Parathyroid adenoma (tissue), 2 donors: Measurements from ENCODE around the gene OR1S1.
"Not testable (repeated sequence)": the region's sequence is repeated elsewhere in the genome, so short reads cannot be mapped to it uniquely, and the experiment has no call there.

Experiments
- H2AFZ ChIP-seq: fragments of 300-600 bp; sonication (generic); one replicate; pipeline ENCODE4 v1.7.0; 2017; ENCODE audit warnings: antibody characterized with exemption, mild to moderate bottlenecking
- H3K27ac ChIP-seq: fragments of 300-600 bp; sonication (generic); one replicate; pipeline ENCODE4 v1.7.0; 2017
- H3K27me3 ChIP-seq: fragments of 300-600 bp; sonication (generic); one replicate; pipeline ENCODE4 v1.7.0; 2017; ENCODE audit warnings: low read length; ENCODE audit not compliant: control insufficient read depth, insufficient read depth
- H3K36me3 ChIP-seq: fragments of 300-600 bp; sonication (generic); one replicate; pipeline ENCODE4 v1.7.0; 2017; ENCODE audit warnings: low read length; ENCODE audit not compliant: control insufficient read depth, insufficient read depth
- H3K4me1 ChIP-seq: fragments of 300-600 bp; sonication (generic); one replicate; pipeline ENCODE4 v1.7.0; 2017; ENCODE audit warnings: control low read depth
- H3K4me2 ChIP-seq: fragments of 300-600 bp; sonication (generic); one replicate; pipeline ENCODE4 v1.7.0; 2017; ENCODE audit warnings: low read length
- H3K4me3 ChIP-seq: fragments of 300-600 bp; sonication (generic); one replicate; pipeline ENCODE4 v1.7.0; 2017; ENCODE audit warnings: low read depth, low read length
- H3K79me2 ChIP-seq: fragments of 300-600 bp; sonication (generic); one replicate; pipeline ENCODE4 v1.7.0; 2017; ENCODE audit warnings: control low read depth
- H3K9ac ChIP-seq: fragments of 300-600 bp; sonication (generic); one replicate; pipeline ENCODE4 v1.7.0; 2017; ENCODE audit warnings: mild to moderate bottlenecking
- H3K9me3 ChIP-seq: fragments of 300-600 bp; sonication (generic); one replicate; pipeline ENCODE4 v1.7.0; 2017; ENCODE audit warnings: low read length; ENCODE audit not compliant: control insufficient read depth
- CTCF ChIP-seq: fragments of 300-600 bp; sonication (generic); IDR thresholded peaks from one replicate; pipeline ENCODE4 v1.7.0; 2017; ENCODE audit warnings: antibody characterized with exemption, mild to moderate bottlenecking
- donor health status: primary hyperparathyroidism.

Gene OR1S1

GRCh38 chr11:58212420-58212819, at the start of gene OR1S1:
TSS of gene OR1S1 (plus strand) at chr11:58212720.
- not testable (repeated sequence) for H3K4me1 ChIP-seq, H3K27ac ChIP-seq, H3K4me2 ChIP-seq, H3K36me3 ChIP-seq, H3K9me3 ChIP-seq, H3K27me3 ChIP-seq, H2AFZ ChIP-seq, H3K4me3 ChIP-seq, H3K9ac ChIP-seq, H3K79me2 ChIP-seq

GRCh38 chr11:58164389-58164788, 48.1 kb upstream of the OR1S1 start:
- H3K9ac ChIP-seq: no peak overlapping the region
- H3K4me2 ChIP-seq: no peak overlapping the region
- no peak overlapping the region for H3K4me3 ChIP-seq
- no peaks in the 10 kb centered on the region for H3K4me1 ChIP-seq
- H3K79me2 ChIP-seq: no peaks in the 10 kb centered on the region
- no peak overlapping the region for H3K27ac ChIP-seq
- no peak overlapping the region for H2AFZ ChIP-seq
- H3K27me3 ChIP-seq: no peaks in the 10 kb centered on the region
- H3K36me3 ChIP-seq: no peaks in the 10 kb centered on the region
- no peaks in the 10 kb centered on the region for H3K9me3 ChIP-seq
- TF ChIP-seq CTCF: no peak

GRCh38 chr11:58164990-58165389, 47.5 kb upstream of the OR1S1 start:
- Histone ChIP-seq H3K4me2 (no peak overlapping the region), H3K4me3 (no peak overlapping the region), H3K4me1 (no peaks in the 10 kb centered on the region), H3K79me2 (no peaks in the 10 kb centered on the region), H3K9me3 (no peaks in the 10 kb centered on the region), H3K27ac (no peak overlapping the region), H2AFZ (no peak overlapping the region), H3K36me3 (no peaks in the 10 kb centered on the region), H3K9ac (no peak overlapping the region), H3K27me3 (no peaks in the 10 kb centered on the region)
- no peak for TF ChIP-seq CTCF

DNA sequence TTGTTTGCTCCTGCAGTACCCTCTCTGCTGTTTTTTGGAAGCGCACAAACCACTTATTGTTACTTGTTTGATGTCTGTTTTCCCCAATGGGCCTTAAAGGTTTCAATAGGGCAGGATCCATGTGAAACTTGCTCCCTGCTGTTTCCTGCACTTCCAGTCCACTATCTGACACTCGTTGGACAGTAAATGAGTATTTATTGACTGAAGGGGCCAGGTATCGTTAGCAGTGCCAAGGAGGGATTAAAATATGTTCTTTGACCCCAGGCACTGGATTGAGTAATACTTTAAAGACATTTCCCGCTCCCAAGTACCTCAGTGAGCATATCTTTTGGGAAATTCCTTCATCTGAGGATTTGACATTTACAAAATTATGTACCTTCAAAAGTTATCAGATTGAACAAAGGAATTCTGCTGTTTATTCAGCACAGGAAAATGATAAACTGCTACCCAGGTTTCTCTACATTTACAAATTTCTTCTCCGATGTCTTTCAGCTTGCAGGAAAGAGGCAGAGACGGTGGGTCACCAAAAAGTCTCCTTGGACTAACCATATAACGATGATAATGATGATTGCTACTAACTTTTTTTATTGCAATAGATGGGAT, 46.9 kb upstream of the OR1S1 start:
- Histone ChIP-seq H3K27me3 (no peaks in the 10 kb centered on the region), H2AFZ (no peak overlapping the region), H3K4me3 (no peak overlapping the region), H3K9ac (no peak overlapping the region), H3K4me2 (no peak overlapping the region), H3K27ac (no peak overlapping the region), H3K4me1 (no peaks in the 10 kb centered on the region), H3K79me2 (no peaks in the 10 kb centered on the region), H3K36me3 (no peaks in the 10 kb centered on the region), H3K9me3 (no peaks in the 10 kb centered on the region)
- no peak for TF ChIP-seq CTCF

DNA sequence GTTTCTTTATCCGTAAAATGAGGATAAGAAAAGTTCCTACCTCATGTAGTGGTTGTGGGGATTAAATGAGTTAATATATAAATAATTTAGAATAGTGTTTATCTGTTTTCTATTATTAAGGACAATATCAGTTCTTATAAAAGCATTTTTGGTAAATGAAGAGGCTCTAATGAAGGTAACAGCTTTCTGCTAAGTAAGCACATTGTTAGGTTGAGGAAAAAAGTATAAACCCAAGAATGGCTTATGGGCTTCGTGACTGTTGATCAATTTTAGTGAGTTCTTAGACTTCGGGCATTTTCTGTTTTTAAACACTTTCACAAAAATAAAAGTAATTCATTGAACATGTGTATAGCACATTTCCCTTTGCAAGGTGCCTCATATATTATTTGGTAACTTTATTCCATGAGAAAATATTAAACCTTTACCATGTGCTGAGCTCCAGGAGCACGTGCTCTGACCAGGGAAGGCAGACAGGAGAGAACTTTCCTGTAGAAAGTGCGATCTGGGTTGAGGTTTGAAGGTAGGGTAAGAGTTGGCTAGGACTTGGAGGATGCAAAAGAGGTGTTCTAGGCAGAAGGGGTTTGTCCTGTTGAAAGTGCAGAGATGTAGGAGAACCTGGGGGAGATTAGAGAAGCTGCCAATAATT, 35.0 kb upstream of the OR1S1 start:
- Histone ChIP-seq H2AFZ (no peak overlapping the region), H3K36me3 (no peaks in the 10 kb centered on the region), H3K9ac (no peak overlapping the region), H3K4me1 (no peaks in the 10 kb centered on the region), H3K79me2 (no peaks in the 10 kb centered on the region), H3K27ac (no peak overlapping the region), H3K4me3 (no peak overlapping the region), H3K27me3 (no peaks in the 10 kb centered on the region), H3K4me2 (no peak overlapping the region), H3K9me3 (no peaks in the 10 kb centered on the region)
- no peak for TF ChIP-seq CTCF
